AG09309 (cell line): ENCODE data around the gene CYP2F1.
"Not testable (repeated sequence)": the region's sequence is repeated elsewhere in the genome, so short reads cannot be mapped to it uniquely, and the experiment has no call there.

Experiments used
- DNase-seq: peaks from one replicate; pipeline ENCODE4 v3.0.0-alpha.2; 2010; ENCODE audit warnings: low read depth
- H3K4me3 ChIP-seq: 2 replicates; pipeline ENCODE4 v1.5.1; 2011; ENCODE audit warnings: mild to moderate bottlenecking, low read depth, low read length, moderate library complexity; ENCODE audit not compliant: control insufficient read depth
- CTCF ChIP-seq: IDR thresholded peaks from 2 replicates; pipeline ENCODE4 v1.5.1; 2011; ENCODE audit warnings: mild to moderate bottlenecking, low read depth, low read length, inconsistent platforms; ENCODE audit not compliant: insufficient read depth, control insufficient read depth; ENCODE audit errors: missing control alignments

Gene CYP2F1

GRCh38 chr19:41111296-41111695 lies 2.9 kb upstream of the CYP2F1 start:
- no peak for DNase-seq
- no peak overlapping the region for H3K4me3 ChIP-seq
- no peak for TF ChIP-seq CTCF

GRCh38 chr19:41111750-41112295 lies 2.4 kb upstream of the CYP2F1 start:
- TF ChIP-seq CTCF = no peak
- no peak for DNase-seq
- H3K4me3 ChIP-seq = no peak overlapping the region

GRCh38 chr19:41112728-41113290 lies 1.4 kb upstream of the CYP2F1 start:
- H3K4me3 ChIP-seq = no peak overlapping the region
- DNase-seq = no peak
- TF ChIP-seq CTCF = no peak

GRCh38 chr19:41116261-41116660 lies 2.0 kb downstream of the CYP2F1 start:
- TF ChIP-seq CTCF = no peak
- DNase-seq = no peak
- no peak overlapping the region for H3K4me3 ChIP-seq

GRCh38 chr19:41120929-41121911 lies 7.0 kb downstream of the CYP2F1 start:
- not testable (repeated sequence) for DNase-seq, H3K4me3 ChIP-seq

GRCh38 chr19:41122846-41123245 lies 8.6 kb downstream of the CYP2F1 start:
- not testable (repeated sequence) for H3K4me3 ChIP-seq, DNase-seq

- no peak for TF ChIP-seq CTCF
- H3K4me3 ChIP-seq = no peak overlapping the region
- DNase-seq = no peak
Observed at GRCh38 chr19:41123716-41124294, 9.6 kb downstream of the CYP2F1 start.
